GM21526 (cell line): ENCODE results near the gene FAM120AOS.

Experiments used
- ATAC-seq: cut with Tn5 transposase; IDR thresholded peaks from one replicate; pipeline ENCODE4 v1.9.1; 2021; ENCODE audit warnings: moderate library complexity; ENCODE audit not compliant: unreplicated experiment, low FRiP score

FAM120AOS gene

DNA sequence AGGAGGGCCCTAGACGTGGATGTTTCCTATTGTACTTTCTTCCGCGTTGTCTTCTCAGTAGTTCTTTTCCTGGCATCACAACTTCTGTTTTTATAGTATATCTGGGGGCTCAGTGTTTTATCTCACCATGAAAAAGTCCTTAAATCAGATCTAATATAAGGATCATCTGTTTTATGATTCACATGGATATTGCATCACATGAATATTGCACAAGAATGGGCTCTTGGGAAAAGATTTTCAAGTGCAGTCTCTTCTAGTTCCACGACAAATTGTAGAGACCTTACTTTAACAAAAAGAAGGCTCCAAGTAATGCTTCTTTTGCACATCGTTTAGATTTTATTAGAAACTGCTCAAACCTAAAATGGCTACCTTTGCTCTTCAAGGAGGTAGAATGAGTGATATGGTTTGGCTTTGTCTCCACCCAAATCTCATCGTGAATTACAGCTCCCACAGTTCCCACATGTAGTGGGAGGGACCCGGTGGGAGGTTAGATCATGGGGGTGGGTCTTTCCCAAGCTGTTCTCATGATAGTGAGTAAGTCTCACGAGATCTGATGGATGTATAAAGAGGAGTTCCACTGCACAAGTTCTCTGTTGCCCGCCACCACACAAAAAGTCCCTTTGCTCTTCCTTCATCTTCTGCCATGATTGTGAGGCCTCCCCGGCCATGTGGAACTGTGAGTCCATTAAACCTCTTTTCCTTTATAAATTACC is 55.6 kb downstream of the FAM120AOS start:
- no peak for ATAC-seq
